Kidney (tissue), 14 donors: ENCODE data around the gene DCHS1. TPM values are rescaled to one million over a fixed set of nuclear protein-coding genes. Genes with fewer than 3 reads are reported as not detected.

Source experiments
- DNase-seq, 5 donors: peaks; one replicate each; pipeline ENCODE4 v3.0.0-alpha.2; 2013 to 2020
- FAIRE-seq: peaks from 2 replicates; lab custom pipeline; 2012; peaks lifted over from hg19 to GRCh38; lab: Jason Lieb, UNC
- H3K27ac ChIP-seq, 2 donors: one replicate each; pipeline ENCODE4 v1.7.0; 2013; ENCODE audit warnings: low read depth in 2 of 2, low read length in 2 of 2, inconsistent platforms in 1 of 2
- H3K27me3 ChIP-seq: one replicate; pipeline ENCODE4 v1.7.1; 2013; ENCODE audit warnings: low read length, inconsistent platforms; ENCODE audit not compliant: control insufficient read depth, insufficient read depth
- H3K36me3 ChIP-seq, 3 donors: one replicate each; pipeline versions ENCODE4 v1.7.0 to v1.7.1; 2013; ENCODE audit warnings: low read length in 3 of 3, control low read depth in 1 of 3, inconsistent platforms in 1 of 3; ENCODE audit not compliant: insufficient read depth in 3 of 3, control insufficient read depth in 2 of 3
- H3K4me1 ChIP-seq, 3 donors: one replicate each; pipeline versions ENCODE4 v1.7.0 to v1.7.1; 2013; ENCODE audit warnings: low read length in 3 of 3, inconsistent platforms in 1 of 3, low read depth in 1 of 3; ENCODE audit not compliant: control insufficient read depth in 2 of 3, insufficient read depth in 2 of 3
- H3K4me3 ChIP-seq, 3 donors: one replicate each; pipeline versions ENCODE4 v1.7.0 to v1.8.1; 2013; ENCODE audit warnings: low read length in 3 of 3, control low read depth in 1 of 3, inconsistent platforms in 1 of 3
- H3K9ac ChIP-seq, 3 donors: one replicate each; pipeline versions ENCODE4 v1.7.0 to v1.7.1; 2013; ENCODE audit warnings: low read length in 3 of 3, control low read depth in 1 of 3, inconsistent platforms in 1 of 3
- H3K9me3 ChIP-seq, 3 donors: one replicate each; pipeline versions ENCODE4 v1.7.0 to v1.7.1; 2013; ENCODE audit warnings: low read length in 3 of 3, control low read depth in 1 of 3, inconsistent platforms in 1 of 3; ENCODE audit not compliant: control insufficient read depth in 2 of 3, insufficient read depth in 1 of 3
- CTCF ChIP-seq: IDR thresholded peaks from 3 replicates; pipeline ENCODE4 v1.5.1; 2012; ENCODE audit warnings: mild to moderate bottlenecking, moderate library complexity, borderline replicate concordance; ENCODE audit not compliant: insufficient read depth; ENCODE audit errors: extremely low read depth
- intact Hi-C: fragments of 100-400 bp; cut with DNase I; formaldehyde crosslinking; loops from one replicate; pipeline ENCODE4 v1.11.1; 2022
- polyA plus RNA-seq: library from polyadenylated mRNA; stranded (reverse); fragments of 350-450 nt; fragmentation: Illumina TruSeq; extraction: RNeasy Lipid Tissue Mini Kit (QIAGEN cat#74804); gene quantifications from one replicate; pipeline ENCODE4 v1.2.3, GENCODE V29; 2014; ENCODE audit warnings: low read depth, low replicate concordance; ENCODE audit not compliant: insufficient read depth
- total RNA-seq: library from RNA; stranded (reverse); fragmentation: NEBNext Ultra II Directional; extraction: Animal tissue kit (Norgen Biotek cat#: 25700); gene quantifications from one replicate; pipeline ENCODE4 v1.2.1, GENCODE V29; 2021
- donor health status: control.
- donor health status: control.
- donor health status: control.
- donor health status: control.
- donor health status: control.
- donor health status: DM: yes; HTN: yes; CAD: no.
- donor health status: Normal renal cell carcinoma (clear cell type).

Gene DCHS1
- total and polyA plus RNA-seq, 2 donors from 2014 or later, result 2.4 to 17.0 TPM

GRCh38 chr11:6576471-6577373 lies 78.9 kb downstream of the DCHS1 start:
- no peak overlapping the region for H3K27ac ChIP-seq
- H3K9me3 ChIP-seq, result no peaks in the 10 kb centered on the region
- no peaks in the 10 kb centered on the region for H3K27me3 ChIP-seq
- TF ChIP-seq CTCF, result no peak
- peaks cover 0 to 6% (median 0%) of the 10 kb centered on the region in 3 donors for H3K4me1 ChIP-seq
- DNase-seq, result peak in 2 of 5 donors; percentile 36 to 56
- no peak overlapping the region for H3K4me3 ChIP-seq
- H3K36me3 ChIP-seq, result no peaks in the 10 kb centered on the region
- intact Hi-C loops, result no loop called here
- no peak for FAIRE-seq
- no peak overlapping the region for H3K9ac ChIP-seq

- H3K9me3 ChIP-seq, result no peaks in the 10 kb centered on the region
These were observed 80.5 kb downstream of the DCHS1 start for GRCh38 chr11:6574816-6575715.

GRCh38 chr11:6572215-6572614 lies 83.4 kb downstream of the DCHS1 start:
- no peak overlapping the region for H3K9ac ChIP-seq
- TF ChIP-seq CTCF, result no peak
- H3K36me3 ChIP-seq, result no peaks in the 10 kb centered on the region
- FAIRE-seq (no peak), DNase-seq (no peak)
- H3K4me3 ChIP-seq, result no peak overlapping the region
- H3K27me3 ChIP-seq, result no peaks in the 10 kb centered on the region
- intact Hi-C loops, result no loop called here
- peaks cover 0 to 15% (median 0%) of the 10 kb centered on the region in 3 donors for H3K4me1 ChIP-seq
- no peak overlapping the region for H3K27ac ChIP-seq
- no peaks in the 10 kb centered on the region for H3K9me3 ChIP-seq

More at GRCh38 chr11:6574816-6575715, 80.5 kb downstream of the DCHS1 start:
- DNase-seq (no peak), FAIRE-seq (no peak)
- Histone ChIP-seq H3K27ac (no peak overlapping the region), H3K4me3 (no peak overlapping the region), H3K9ac (no peak overlapping the region), H3K36me3 (no peaks in the 10 kb centered on the region), H3K27me3 (no peaks in the 10 kb centered on the region), H3K4me1 (peaks cover 0 to 6% (median 0%) of the 10 kb centered on the region in 3 donors)
- intact Hi-C loops, result no loop called here
- no peak for TF ChIP-seq CTCF
